ENCODE data around the gene KBTBD3.

KBTBD3 gene

GRCh38 chr11:106087815-106088435 lies 10.8 kb upstream of the KBTBD3 start:
- H3K36me3 ChIP-seq (ENCODE audit: control insufficient read depth, insufficient read depth, low read length), result peaks cover 26% of the 10 kb centered on the region
- 62 to 74% methylated on average over 7 to 9 of the region's 9 CpGs for WGBS, 2 experiments
- H3K27ac ChIP-seq (ENCODE audit: insufficient read depth, low read depth, low read length, poor library complexity, severe bottlenecking), result no peak overlapping the region
- H3K4me1 ChIP-seq (ENCODE audit: control insufficient read depth, insufficient read depth, low read length), result no peaks in the 10 kb centered on the region
- H3K4me3 ChIP-seq (ENCODE audit: insufficient read depth, low read depth, low read length), result no peak overlapping the region
- no peaks in the 10 kb centered on the region for H3K27me3 ChIP-seq (ENCODE audit: control insufficient read depth, insufficient read depth, low read length, poor library complexity, severe bottlenecking)
- no peaks in the 10 kb centered on the region for H3K9me3 ChIP-seq (ENCODE audit: control insufficient read depth, low read length)

- Histone ChIP-seq H3K27ac (ENCODE audit: insufficient read depth, low read depth, low read length, poor library complexity, severe bottlenecking) (no peak overlapping the region), H3K9me3 (ENCODE audit: control insufficient read depth, low read length) (no peaks in the 10 kb centered on the region)
- 96 to 97% methylated on average over 2 of the region's 2 CpGs for WGBS, 2 experiments
Measured at GRCh38 chr11:106086850-106087249, 9.7 kb upstream of the KBTBD3 start.

GRCh38 chr11:106086135-106086534 lies 9.0 kb upstream of the KBTBD3 start:
- Histone ChIP-seq H3K36me3 (ENCODE audit: control insufficient read depth, insufficient read depth, low read length) (peaks cover 12% of the 10 kb centered on the region), H3K27ac (ENCODE audit: insufficient read depth, low read depth, low read length, poor library complexity, severe bottlenecking) (no peak overlapping the region), H3K27me3 (ENCODE audit: control insufficient read depth, insufficient read depth, low read length, poor library complexity, severe bottlenecking) (no peaks in the 10 kb centered on the region), H3K4me3 (ENCODE audit: insufficient read depth, low read depth, low read length) (no peak overlapping the region), H3K9me3 (ENCODE audit: control insufficient read depth, low read length) (no peaks in the 10 kb centered on the region), H3K4me1 (ENCODE audit: control insufficient read depth, insufficient read depth, low read length) (no peaks in the 10 kb centered on the region)
- 85 to 92% methylated on average over 1 of the region's 1 CpG for WGBS, 2 experiments

More at GRCh38 chr11:106086850-106087249, 9.7 kb upstream of the KBTBD3 start:
- Histone ChIP-seq H3K4me1 (ENCODE audit: control insufficient read depth, insufficient read depth, low read length) (no peaks in the 10 kb centered on the region), H3K4me3 (ENCODE audit: insufficient read depth, low read depth, low read length) (no peak overlapping the region), H3K27me3 (ENCODE audit: control insufficient read depth, insufficient read depth, low read length, poor library complexity, severe bottlenecking) (no peaks in the 10 kb centered on the region), H3K36me3 (ENCODE audit: control insufficient read depth, insufficient read depth, low read length) (peaks cover 16% of the 10 kb centered on the region)

- no peaks in the 10 kb centered on the region for H3K9me3 ChIP-seq (ENCODE audit: control insufficient read depth, low read length)
- no peaks in the 10 kb centered on the region for H3K27me3 ChIP-seq (ENCODE audit: control insufficient read depth, insufficient read depth, low read length, poor library complexity, severe bottlenecking)
- H3K4me1 ChIP-seq (ENCODE audit: control insufficient read depth, insufficient read depth, low read length), result peaks cover 9% of the 10 kb centered on the region
- H3K27ac ChIP-seq (ENCODE audit: insufficient read depth, low read depth, low read length, poor library complexity, severe bottlenecking), result no peak overlapping the region
- H3K4me3 ChIP-seq (ENCODE audit: insufficient read depth, low read depth, low read length), result no peak overlapping the region
- peaks cover 18% of the 10 kb centered on the region for H3K36me3 ChIP-seq (ENCODE audit: control insufficient read depth, insufficient read depth, low read length)
Measured at GRCh38 chr11:106082096-106082495, 4.9 kb upstream of the KBTBD3 start.

GRCh38 chr11:106077609-106078455 lies 685 bp upstream of the KBTBD3 start, which contains the start of gene AASDHPPT:
AASDHPPT (plus strand) TSS chr11:106077662; CDS start chr11:106077711, 49 bp downstream.
- WGBS, 2 experiments, result 0 to 1% methylated on average over 51 to 55 of the region's 55 CpGs
- no peaks in the 10 kb centered on the region for H3K27me3 ChIP-seq (ENCODE audit: control insufficient read depth, insufficient read depth, low read length, poor library complexity, severe bottlenecking)
- H3K36me3 ChIP-seq (ENCODE audit: control insufficient read depth, insufficient read depth, low read length), result peaks cover 10% of the 10 kb centered on the region
- H3K4me3 ChIP-seq (ENCODE audit: insufficient read depth, low read depth, low read length), result peak within 1 kb of the TSS; percentile 86
- no peaks in the 10 kb centered on the region for H3K9me3 ChIP-seq (ENCODE audit: control insufficient read depth, low read length)
- peaks cover 9% of the 10 kb centered on the region for H3K4me1 ChIP-seq (ENCODE audit: control insufficient read depth, insufficient read depth, low read length)
- H3K27ac ChIP-seq (ENCODE audit: insufficient read depth, low read depth, low read length, poor library complexity, severe bottlenecking), result peak within 1 kb of the TSS; percentile 93

- H3K27me3 ChIP-seq (ENCODE audit: control insufficient read depth, insufficient read depth, low read length, poor library complexity, severe bottlenecking), result no peaks in the 10 kb centered on the region
- peaks cover 9% of the 10 kb centered on the region for H3K4me1 ChIP-seq (ENCODE audit: control insufficient read depth, insufficient read depth, low read length)
- H3K36me3 ChIP-seq (ENCODE audit: control insufficient read depth, insufficient read depth, low read length), result peaks cover 10% of the 10 kb centered on the region
- H3K4me3 ChIP-seq (ENCODE audit: insufficient read depth, low read depth, low read length), result peak overlapping the region; percentile 86
- no peaks in the 10 kb centered on the region for H3K9me3 ChIP-seq (ENCODE audit: control insufficient read depth, low read length)
- WGBS, 2 experiments, result 18 to 19% methylated on average over 16 of the region's 19 CpGs
- H3K27ac ChIP-seq (ENCODE audit: insufficient read depth, low read depth, low read length, poor library complexity, severe bottlenecking), result peak overlapping the region; percentile 90
Measured at GRCh38 chr11:106076171-106076918, 802 bp downstream of the KBTBD3 start.

GRCh38 chr11:106072804-106073203 lies 4.3 kb downstream of the KBTBD3 start:
- H3K27me3 ChIP-seq (ENCODE audit: control insufficient read depth, insufficient read depth, low read length, poor library complexity, severe bottlenecking), result no peaks in the 10 kb centered on the region
- H3K9me3 ChIP-seq (ENCODE audit: control insufficient read depth, low read length), result no peaks in the 10 kb centered on the region
- H3K4me3 ChIP-seq (ENCODE audit: insufficient read depth, low read depth, low read length), result no peak overlapping the region
- no peak overlapping the region for H3K27ac ChIP-seq (ENCODE audit: insufficient read depth, low read depth, low read length, poor library complexity, severe bottlenecking)
- WGBS, 2 experiments, result no CpG with 5 or more reads among the region's 1 CpG
- no peaks in the 10 kb centered on the region for H3K4me1 ChIP-seq (ENCODE audit: control insufficient read depth, insufficient read depth, low read length)
- H3K36me3 ChIP-seq (ENCODE audit: control insufficient read depth, insufficient read depth, low read length), result no peaks in the 10 kb centered on the region

GRCh38 chr11:106070606-106071005 lies 6.5 kb downstream of the KBTBD3 start:
- no peaks in the 10 kb centered on the region for H3K9me3 ChIP-seq (ENCODE audit: control insufficient read depth, low read length)
- H3K27ac ChIP-seq (ENCODE audit: insufficient read depth, low read depth, low read length, poor library complexity, severe bottlenecking), result no peak overlapping the region
- H3K4me1 ChIP-seq (ENCODE audit: control insufficient read depth, insufficient read depth, low read length), result no peaks in the 10 kb centered on the region
- H3K4me3 ChIP-seq (ENCODE audit: insufficient read depth, low read depth, low read length), result no peak overlapping the region
- H3K36me3 ChIP-seq (ENCODE audit: control insufficient read depth, insufficient read depth, low read length), result no peaks in the 10 kb centered on the region
- H3K27me3 ChIP-seq (ENCODE audit: control insufficient read depth, insufficient read depth, low read length, poor library complexity, severe bottlenecking), result no peaks in the 10 kb centered on the region
- 89 to 100% methylated on average over 2 to 3 of the region's 3 CpGs for WGBS, 2 experiments

GRCh38 chr11:106063009-106063408 lies 14.1 kb downstream of the KBTBD3 start:
- H3K4me1 ChIP-seq (ENCODE audit: control insufficient read depth, insufficient read depth, low read length), result no peaks in the 10 kb centered on the region
- no peaks in the 10 kb centered on the region for H3K27me3 ChIP-seq (ENCODE audit: control insufficient read depth, insufficient read depth, low read length, poor library complexity, severe bottlenecking)
- H3K36me3 ChIP-seq (ENCODE audit: control insufficient read depth, insufficient read depth, low read length), result no peaks in the 10 kb centered on the region
- no peak overlapping the region for H3K27ac ChIP-seq (ENCODE audit: insufficient read depth, low read depth, low read length, poor library complexity, severe bottlenecking)
- no peak overlapping the region for H3K4me3 ChIP-seq (ENCODE audit: insufficient read depth, low read depth, low read length)
- no peaks in the 10 kb centered on the region for H3K9me3 ChIP-seq (ENCODE audit: control insufficient read depth, low read length)

Data from ectodermal cell (in vitro differentiated cells).